ENCODE results near the gene ZNF536.
"Not testable (repeated sequence)": the region's sequence is repeated elsewhere in the genome, so short reads cannot be mapped to it uniquely, and the experiment has no call there.

The ZNF536 gene

GRCh38 chr19:30411714-30412113, 39.5 kb downstream of the ZNF536 start:
- FAIRE-seq (no peak), DNase-seq (ENCODE audit: low spot score) (no peak)

DNA sequence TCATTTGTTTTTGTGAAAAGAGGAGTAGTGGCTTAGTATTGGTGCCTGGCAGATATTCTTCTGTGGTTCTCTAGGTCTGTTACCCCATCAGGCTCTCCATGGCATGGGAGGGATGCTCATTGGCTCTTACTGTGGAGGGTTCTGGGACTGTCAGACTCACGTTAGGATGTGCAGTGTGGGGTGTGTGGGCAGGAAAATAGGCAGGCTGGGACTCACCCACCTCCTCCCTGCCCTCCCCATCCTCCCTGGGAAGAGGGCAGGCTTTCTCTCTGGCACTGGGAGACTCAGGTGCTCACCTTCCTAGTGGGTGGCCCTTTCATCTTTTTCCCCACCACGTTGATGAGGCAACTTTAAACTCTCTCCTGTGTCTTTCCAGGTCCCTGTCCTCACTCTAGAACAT, 44.2 kb downstream of the ZNF536 start:
- DNase-seq (ENCODE audit: low spot score) (no peak), FAIRE-seq (no peak)

- FAIRE-seq; DNase-seq (ENCODE audit: low spot score): not testable (repeated sequence)
Measured at GRCh38 chr19:30417166-30417565, 45.0 kb downstream of the ZNF536 start.

DNA sequence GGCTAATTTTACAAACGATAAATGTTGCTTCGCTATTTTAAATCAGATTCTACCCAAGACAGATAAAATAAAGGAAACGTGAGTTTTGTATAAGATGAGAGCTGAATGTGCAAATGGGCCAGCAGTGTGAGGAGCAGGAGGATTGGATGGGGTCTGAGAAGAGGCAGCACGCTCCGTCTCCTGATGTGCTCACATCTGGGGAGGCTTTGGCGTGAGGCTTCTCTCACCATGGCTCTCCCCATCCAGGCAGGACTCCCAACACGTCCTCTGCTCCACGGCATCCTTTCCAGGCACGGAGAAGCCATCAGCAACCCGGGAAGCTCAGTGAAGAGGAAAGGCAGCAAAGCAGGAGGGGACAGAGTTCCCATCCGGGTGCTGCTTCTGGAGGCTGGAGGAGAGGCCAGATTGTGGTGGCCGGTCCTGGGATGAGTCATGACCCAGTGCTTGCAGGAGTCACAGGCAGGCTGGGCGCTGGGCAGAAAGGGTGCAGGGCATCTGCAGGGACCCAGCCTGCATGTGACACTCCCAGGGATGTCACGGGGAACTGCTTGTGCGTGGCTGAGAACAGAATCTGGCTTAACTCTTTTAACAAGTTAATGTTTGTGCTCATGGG, 47.5 kb downstream of the ZNF536 start:
- FAIRE-seq = no peak

DNA sequence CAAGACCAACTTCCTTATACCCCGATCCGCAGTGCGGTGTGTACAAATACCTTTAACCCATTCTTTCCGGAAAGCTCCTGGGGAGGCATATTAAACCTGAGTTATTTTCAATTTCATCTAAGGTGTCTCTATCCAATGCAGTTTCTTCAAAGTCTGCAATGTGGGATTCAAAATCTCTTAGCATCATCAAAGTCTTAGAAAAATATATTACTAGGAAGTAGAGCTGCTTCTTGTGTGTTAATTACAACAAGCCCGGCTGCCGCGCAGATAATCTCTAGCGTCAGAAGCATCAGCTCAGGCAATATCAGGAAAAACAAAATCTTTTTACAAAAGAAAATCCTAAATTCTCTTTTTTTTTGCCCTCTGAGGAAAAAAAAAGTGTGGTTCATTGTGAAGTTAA, 48.1 kb downstream of the ZNF536 start:
- no peak for DNase-seq (ENCODE audit: low spot score)
- FAIRE-seq = no peak

More for the DNA sequence above, 47.5 kb downstream of the ZNF536 start:
- no peak for DNase-seq (ENCODE audit: low spot score)

DNA sequence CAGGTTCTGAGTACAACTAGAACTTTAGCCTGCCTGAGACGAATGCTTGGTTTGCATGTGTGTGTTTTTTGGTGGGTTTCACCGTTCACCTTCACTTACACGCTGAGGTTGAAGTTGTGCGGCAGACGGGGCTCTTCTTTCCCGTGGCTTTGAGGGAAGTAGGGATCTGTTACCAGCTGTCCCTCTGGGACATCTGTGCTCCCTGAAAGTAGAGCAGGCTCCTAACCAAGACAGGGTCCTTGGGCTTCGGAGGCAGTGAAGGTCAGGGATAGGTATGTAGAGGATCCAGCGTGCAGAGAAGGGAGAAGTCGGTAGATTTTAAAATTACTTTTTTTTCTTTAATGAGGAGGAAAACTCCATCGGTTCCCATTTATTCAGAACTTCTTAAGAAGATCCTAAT, 48.7 kb downstream of the ZNF536 start:
- FAIRE-seq (no peak), DNase-seq (ENCODE audit: low spot score) (no peak)

DNA sequence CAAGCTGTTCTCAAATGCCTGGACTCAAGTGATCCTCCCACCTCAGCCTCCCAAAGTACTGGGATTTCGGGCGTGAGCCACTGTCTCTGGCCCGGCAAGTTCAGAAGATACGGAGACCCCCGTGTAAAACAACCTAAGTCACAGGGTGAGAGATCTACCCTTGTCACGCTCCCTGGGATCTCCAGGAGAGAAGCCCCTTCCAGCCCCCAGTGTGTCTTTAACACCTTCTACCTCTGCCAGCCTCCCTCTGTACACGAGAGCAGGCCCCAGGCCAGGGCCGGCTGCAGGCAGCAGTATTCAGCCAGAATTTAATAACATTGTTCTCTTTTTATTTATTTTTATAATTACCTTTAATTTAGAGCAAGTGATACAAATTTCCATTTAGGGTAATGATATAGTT, 49.4 kb downstream of the ZNF536 start:
- DNase-seq (ENCODE audit: low spot score) = no peak
- FAIRE-seq = no peak

DNA sequence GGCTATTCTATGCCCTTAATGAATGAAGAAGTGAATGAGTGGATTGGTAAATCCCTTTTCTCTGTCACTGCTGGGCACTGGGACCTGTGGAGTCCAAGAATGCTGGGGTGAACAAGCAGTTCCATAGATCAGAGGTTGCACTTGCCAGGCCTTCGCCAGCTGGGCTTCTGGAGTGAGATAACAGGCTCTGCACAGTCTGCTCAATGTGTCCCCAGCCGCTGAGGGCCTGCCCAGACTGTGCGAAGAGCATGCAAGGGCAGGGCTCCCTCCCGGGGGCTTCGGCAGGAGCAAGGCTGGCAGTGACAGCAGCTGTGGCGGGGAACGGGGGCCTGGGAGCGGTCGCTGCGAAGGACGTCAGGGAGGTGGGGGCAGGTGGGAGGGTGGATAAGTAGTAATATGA, 51.3 kb downstream of the ZNF536 start:
- FAIRE-seq (no peak), DNase-seq (ENCODE audit: low spot score) (no peak)

DNA sequence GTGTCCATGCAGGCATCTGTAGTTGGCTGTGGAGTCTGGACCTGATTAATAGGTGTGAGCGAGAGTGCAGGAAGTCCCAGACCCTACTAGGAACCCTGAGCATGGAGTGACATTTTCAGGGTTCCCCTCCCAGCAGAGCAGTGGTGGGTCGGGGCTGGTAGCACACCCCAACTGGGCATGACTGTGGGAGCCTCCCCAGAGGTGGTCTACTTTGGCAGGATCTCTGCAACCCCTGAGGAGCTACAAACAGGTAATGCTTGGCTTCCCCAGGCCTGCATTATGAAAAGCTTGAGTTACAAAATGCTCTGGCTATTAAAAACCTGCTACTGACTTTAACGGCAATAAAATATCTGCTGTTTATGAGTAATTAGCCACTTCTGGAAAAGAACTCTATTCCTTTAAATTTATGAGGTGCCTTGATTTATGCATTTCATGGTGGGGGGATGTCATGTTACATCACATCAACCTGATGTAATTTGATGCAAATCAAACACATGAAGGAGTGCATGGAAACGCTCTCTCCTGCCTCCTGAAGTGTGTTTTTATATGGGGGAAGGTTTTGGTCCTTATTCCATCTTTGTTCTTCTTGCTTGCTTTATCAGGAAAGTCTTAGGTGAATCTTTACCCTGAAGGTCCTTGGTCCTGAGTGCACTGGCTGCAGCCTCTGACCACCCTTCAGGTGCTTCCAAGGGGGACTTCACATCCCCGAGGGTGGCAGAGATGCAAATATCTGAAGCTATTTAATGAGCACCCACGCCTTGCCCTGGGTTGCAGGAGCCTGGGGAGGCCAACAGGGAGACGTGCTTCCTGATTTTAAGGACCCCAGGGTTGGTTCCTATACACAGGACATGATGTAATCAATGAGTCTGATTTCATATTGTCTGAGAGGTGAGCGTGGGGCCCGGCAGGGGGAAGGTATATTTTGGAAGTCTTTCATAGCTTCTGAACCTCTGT, 54.0 kb downstream of the ZNF536 start:
- FAIRE-seq = no peak

GRCh38 chr19:30426864-30427263, 54.7 kb downstream of the ZNF536 start:
- DNase-seq (ENCODE audit: low spot score) (no peak), FAIRE-seq (no peak)

More for the DNA sequence above, 54.0 kb downstream of the ZNF536 start:
- DNase-seq (ENCODE audit: low spot score) = no peak

DNA sequence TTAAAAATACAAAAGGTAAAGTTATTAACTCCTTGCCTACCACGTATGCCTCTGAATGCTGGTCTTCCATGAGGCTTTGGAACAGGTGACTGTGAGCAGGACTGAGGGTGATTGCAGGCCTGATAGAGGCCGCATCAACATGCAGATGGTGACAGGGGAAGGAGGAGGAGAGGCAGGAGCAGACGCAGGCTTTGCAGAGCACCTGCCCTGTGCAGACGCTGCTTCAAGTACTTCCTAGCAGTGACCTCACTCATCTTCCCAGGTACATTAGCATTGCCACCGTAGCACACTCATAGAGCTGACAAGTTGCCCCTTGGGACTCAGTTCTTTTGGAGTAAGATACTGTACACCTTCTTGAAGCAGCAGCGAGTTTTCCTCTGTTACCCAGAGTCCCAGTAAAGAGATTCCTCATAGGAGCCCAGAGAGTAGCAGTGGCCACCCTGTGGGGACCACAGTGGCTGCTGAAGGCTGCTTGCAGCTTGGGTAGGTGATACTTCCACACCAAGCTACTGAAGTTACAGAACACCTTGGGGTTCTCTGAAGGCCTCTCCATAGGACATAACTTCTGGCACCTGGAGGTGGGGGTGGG, 56.0 kb downstream of the ZNF536 start:
- DNase-seq (ENCODE audit: low spot score) (no peak), FAIRE-seq (no peak)

DNA sequence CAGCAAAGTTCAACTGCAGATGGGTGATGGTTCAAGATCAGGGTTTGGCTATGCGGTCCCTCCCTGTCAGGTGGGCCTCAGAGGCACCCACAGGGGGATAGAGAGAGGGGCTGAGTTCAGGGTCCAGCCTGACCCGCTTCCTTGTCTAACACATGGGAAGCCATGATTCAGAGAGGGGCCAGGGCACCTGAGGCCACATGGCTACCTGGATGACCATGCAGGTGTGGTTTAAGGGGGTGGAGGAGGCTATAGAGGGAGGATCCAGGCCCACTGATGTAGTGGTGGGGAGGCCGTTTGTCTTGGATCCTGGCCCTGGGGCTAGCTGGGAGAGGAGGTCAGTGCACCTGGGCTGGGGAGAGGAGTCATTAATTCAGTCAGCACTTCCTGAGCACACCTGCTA, 56.7 kb downstream of the ZNF536 start:
- no peak for FAIRE-seq
- no peak for DNase-seq (ENCODE audit: low spot score)

DNA sequence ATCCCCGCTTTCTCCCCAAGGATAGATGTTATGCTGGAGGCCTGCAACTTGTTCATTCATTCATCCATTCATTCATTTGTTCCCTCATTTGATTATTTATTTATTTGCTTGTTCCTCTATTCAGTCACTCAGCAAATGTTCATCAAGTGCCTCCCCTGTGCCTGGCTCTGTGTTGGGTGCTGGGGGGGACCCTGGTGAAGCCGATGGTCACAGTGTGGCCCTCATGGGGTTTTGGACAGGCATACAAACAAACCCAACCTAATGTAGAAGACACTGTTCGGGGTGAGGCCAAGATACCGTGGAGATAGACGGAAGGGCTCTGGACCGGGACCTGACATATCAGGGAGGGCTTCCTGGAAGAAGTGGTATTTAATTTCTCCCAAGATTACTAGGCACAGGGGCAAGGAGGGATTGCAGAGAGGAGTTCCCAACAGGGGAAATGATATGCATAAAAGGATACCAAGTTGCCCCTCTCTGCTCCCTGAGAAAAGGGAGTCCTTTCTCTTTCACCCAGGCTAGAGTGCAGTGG, 58.1 kb downstream of the ZNF536 start:
- DNase-seq (ENCODE audit: low spot score) = no peak
- no peak for FAIRE-seq

DNA sequence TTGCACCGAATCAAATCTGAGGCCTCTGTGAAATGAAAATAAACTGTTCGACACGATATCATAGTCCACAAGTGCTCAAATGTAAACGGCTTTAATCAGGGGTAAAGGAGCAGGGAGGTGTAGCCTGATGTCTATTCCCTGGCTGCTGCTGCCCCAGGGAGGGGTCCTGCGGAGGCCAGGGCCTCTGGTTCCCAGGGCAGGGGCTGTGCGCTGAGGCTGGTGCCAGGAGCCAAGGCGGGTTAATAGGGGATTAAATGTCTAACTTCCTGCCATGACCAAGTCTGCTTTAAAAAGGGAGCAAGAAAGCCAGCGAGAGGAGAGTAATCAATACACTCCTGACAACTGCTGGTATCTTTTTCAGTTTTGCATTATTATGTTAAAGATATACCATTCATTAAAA, 59.4 kb downstream of the ZNF536 start:
- FAIRE-seq = no peak
- DNase-seq (ENCODE audit: low spot score) = no peak

- DNase-seq (ENCODE audit: low spot score) (no peak), FAIRE-seq (no peak)
Measured at GRCh38 chr19:30434797-30435594, 62.8 kb downstream of the ZNF536 start.

GRCh38 chr19:30437869-30438268, 65.7 kb downstream of the ZNF536 start:
- DNase-seq (ENCODE audit: low spot score) = no peak

GRCh38 chr19:30439310-30439709, 67.1 kb downstream of the ZNF536 start:
- no peak for FAIRE-seq
- DNase-seq (ENCODE audit: low spot score) = no peak

More at GRCh38 chr19:30437869-30438268, 65.7 kb downstream of the ZNF536 start:
- FAIRE-seq = no peak

- FAIRE-seq = no peak
Measured at GRCh38 chr19:30441011-30441410, 68.8 kb downstream of the ZNF536 start.

GRCh38 chr19:30442674-30443073, 70.5 kb downstream of the ZNF536 start:
- DNase-seq (ENCODE audit: low spot score) (no peak), FAIRE-seq (no peak)

More at GRCh38 chr19:30441011-30441410, 68.8 kb downstream of the ZNF536 start:
- DNase-seq (ENCODE audit: low spot score) = no peak

- no peak for DNase-seq (ENCODE audit: low spot score)
- no peak for FAIRE-seq
Measured at GRCh38 chr19:30443531-30444252, 71.5 kb downstream of the ZNF536 start.

Measured in RCC 7860 (cell line).